HG03457 (cell line): ENCODE results near the gene FXYD4.
"Not testable (repeated sequence)": the region's sequence is repeated elsewhere in the genome, so short reads cannot be mapped to it uniquely, and the experiment has no call there.

Source experiments
- ATAC-seq: cut with Tn5 transposase; IDR thresholded peaks from one replicate; pipeline ENCODE4 v1.9.1; 2021; ENCODE audit warnings: moderate number of reproducible peaks; ENCODE audit not compliant: unreplicated experiment

The FXYD4 gene, protein sequence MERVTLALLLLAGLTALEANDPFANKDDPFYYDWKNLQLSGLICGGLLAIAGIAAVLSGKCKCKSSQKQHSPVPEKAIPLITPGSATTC

DNA sequence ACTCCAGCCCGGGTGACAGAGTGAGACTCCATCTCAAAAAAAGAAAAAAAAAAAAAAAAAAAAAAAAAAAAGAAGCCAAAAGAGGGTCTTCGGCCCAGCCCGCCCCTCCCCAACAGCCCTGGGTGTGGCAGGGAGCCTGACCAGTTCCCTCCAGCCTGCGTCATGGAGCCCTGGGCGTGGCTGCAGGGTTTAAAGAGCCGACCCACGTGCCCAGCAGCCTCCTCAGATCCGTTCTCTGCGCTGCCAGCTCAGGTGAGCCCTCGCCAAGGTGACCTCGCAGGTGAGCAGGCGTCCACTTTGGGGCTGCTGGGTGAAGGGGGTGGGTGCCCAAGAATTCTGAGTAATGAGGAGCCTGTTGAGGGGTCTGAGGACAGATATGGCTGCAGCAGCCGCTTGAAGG is at the start of gene FXYD4:
Gene FXYD4, plus strand, starts transcription at position 219 of the 400 bp plus-strand sequence. CDS start 2,111 bp downstream, outside the sequence.
- no peak for ATAC-seq

DNA sequence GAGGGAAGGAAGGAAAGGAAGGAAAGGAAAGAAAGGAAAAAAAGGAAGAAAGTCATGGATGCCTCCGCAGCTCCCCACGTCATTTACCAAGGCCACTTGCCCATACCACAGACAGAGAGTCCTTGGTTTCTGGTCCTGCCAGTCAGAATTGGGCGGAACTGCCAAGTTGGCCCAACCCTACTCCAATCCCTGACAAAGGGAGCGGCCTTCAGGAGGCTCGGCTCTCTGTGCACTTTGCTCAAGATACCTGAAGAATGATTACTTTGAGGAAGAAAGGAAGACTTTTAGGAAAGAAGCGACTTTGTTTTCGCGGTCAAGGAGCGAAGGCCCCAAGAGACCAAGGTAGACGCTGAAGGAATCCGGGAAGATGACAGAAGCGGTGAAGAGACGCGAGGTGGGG is 49.1 kb upstream of the FXYD4 start:
- ATAC-seq = no peak

DNA sequence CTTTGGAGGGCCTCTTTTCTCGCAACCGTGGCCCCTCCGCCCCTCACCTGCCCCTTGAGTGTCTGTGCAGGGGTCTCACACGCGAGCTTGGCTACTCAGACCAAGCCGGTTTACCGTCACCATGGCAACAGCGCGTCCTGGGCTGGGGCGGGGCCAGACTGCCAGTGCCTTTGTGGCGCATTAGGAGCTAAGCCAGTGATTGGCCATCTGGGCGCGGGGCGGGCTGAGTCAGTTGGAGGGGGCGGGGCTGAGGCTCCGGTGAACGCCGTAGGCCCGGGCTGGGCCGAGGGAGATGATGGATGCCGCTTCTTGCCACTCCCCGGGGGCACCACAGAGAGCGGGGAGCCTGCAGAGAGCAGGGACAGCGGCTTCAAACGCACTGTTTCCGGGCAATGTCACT is 48.7 kb upstream of the FXYD4 start:
- ATAC-seq = peak; percentile 65

DNA sequence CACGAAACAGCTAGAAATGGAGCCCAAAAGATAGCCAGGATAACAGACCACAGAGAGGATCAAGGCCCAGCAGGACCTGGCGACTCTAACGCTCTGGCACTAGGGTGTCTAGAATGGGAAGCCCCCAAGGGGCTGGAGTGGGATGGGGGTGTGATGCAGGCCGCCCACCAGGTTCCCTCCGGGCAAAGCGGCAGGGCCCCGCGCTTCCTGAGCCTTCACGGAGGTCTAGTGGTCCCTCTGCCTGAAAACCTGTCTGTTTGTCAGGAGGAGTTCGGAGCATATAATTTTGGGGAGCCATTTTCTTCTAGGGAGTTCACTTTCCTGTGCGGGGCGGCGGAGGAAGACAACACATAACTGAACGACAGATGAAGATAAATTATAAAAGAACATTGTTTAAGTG is 48.2 kb upstream of the FXYD4 start:
- no peak for ATAC-seq

DNA sequence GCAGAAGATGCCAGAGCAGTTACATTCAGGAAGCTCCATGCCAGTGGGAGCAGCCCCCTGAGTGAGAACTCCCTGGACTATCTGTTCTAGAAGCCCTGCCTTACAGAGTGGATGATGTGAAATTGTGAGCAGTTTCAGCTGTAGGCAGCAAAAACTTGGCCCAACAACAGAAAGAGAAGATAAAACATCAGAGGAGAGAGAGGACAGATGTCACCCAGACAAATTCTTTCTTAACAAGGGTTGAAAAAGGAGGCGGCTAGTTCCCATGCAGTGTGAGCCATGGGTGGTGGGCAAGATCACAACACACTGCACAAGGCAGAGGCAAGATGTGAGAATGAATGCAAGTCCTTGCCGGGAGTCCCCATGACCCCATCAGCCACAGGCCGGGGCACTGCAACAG is 46.6 kb upstream of the FXYD4 start:
- no peak for ATAC-seq

DNA sequence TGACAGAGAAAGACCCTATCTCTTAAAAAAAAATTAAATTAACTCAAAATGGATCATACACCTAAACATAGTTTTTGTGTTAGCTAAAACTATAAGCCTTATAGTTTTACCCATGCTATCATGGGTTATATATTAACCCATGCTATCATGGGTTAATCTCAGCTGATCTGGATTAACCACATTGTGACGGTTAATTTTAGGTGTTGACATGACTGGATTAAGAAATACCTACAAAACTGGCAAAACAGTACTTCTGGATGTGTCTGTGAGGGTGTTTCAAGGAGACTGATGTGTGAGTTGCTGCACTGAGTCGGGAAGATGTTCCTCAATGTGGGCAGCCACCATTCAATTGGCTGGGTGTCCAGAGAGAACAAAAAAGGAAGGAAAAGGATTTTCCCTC is 44.3 kb upstream of the FXYD4 start:
- ATAC-seq = no peak

- no peak for ATAC-seq
These were observed 43.5 kb upstream of the FXYD4 start for GRCh38 chr10:43327986-43328385.

GRCh38 chr10:43328810-43329209 is 42.6 kb upstream of the FXYD4 start:
- not testable (repeated sequence) for ATAC-seq

- ATAC-seq = not testable (repeated sequence)
These were observed 42.1 kb upstream of the FXYD4 start for GRCh38 chr10:43329246-43329885.

- not testable (repeated sequence) for ATAC-seq
These were observed 41.2 kb upstream of the FXYD4 start for GRCh38 chr10:43330049-43330823.

DNA sequence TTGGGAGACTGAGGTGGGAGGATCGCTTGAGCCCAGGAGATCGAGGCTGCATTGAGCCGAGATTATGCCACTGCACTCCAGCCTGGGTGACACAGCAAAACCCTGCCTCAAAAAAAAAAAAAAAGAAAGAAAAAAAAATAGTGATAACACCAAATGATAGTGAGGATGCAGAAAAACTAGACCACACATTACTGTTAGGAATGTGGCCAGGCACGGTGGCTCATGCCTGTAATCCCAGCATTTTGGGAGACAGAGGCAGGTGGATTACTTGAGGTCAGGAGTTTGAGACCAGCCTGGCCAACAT is 40.7 kb upstream of the FXYD4 start:
- ATAC-seq = not testable (repeated sequence)

DNA sequence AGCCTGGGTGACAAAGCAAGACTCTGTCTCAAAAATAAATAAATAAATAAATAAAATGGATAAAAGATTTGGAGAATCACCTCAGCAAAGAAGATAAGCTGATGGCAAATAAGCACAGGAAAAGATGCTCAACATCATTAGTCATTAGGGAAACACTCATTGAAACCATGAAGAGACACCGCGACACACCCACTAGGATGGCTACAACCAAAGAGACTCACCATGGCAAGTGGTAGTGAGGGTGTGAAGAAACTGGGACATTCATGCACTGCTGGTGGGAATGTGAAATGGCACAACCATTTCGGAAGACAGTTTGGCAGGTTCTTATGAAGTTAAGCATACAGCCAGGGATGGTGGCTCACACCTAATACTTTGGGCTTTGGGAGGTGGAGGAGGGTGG is 37.8 kb upstream of the FXYD4 start:
- no peak for ATAC-seq

DNA sequence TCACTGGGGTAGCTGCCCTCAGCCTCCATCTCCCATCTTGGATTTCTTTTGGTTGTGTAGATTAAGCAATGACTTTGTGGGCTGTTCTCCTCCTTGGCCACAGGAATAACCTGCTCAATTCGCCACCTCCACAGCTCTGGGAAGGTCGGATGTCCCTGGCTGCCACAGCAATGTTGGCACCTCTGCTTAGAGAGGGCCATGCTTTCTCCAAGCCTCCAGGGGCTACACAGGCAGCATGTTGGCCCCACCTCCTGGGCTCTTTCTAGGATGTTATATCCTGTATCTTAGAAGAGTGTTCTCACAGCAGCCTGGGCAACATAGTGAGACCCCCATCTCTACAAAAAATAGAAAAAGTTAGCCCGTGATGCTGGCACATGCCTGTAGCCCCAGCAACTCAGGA is 35.4 kb upstream of the FXYD4 start:
- no peak for ATAC-seq

GRCh38 chr10:43336641-43337318 is 34.7 kb upstream of the FXYD4 start:
- no peak for ATAC-seq

DNA sequence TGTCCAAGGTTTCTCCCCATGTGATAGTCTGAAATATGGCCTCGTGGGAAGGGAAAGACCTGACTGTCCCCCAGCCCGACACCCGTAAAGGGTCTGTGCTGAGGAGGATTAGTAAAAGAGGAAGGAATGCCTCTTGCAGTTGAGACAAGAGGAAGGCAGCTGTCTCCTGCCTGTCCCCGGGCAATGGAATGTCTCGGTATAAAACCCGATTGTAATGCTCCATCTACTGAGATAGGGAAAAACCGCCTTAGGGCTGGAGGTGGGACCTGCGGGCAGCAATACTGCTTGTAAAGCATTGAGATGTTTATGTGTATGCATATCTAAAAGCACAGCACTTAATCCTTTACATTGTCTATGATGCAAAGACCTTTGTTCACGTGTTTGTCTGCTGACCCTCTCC is 33.9 kb upstream of the FXYD4 start:
- not testable (repeated sequence) for ATAC-seq

GRCh38 chr10:43338117-43338516 is 33.3 kb upstream of the FXYD4 start:
- no peak for ATAC-seq

DNA sequence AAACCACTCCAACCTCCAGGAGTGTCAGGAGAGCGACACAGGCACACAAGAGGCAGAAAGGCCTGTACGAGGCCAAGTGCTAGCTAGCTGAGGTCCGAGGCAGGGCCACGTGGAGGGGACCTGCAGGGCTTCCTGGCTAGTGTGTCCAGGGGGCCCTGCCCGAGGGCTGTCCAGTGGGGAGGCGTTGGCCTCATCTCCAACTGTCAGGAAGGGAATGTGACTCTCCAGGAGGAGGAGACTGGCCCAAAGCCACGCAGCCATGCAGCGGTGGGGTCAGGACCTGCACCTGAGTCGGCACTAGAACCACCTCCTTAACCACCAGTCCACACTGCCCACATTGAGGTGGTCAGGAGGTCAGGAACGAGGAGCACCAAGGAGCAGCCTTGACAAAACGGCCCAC is 32.3 kb upstream of the FXYD4 start:
- ATAC-seq = no peak

DNA sequence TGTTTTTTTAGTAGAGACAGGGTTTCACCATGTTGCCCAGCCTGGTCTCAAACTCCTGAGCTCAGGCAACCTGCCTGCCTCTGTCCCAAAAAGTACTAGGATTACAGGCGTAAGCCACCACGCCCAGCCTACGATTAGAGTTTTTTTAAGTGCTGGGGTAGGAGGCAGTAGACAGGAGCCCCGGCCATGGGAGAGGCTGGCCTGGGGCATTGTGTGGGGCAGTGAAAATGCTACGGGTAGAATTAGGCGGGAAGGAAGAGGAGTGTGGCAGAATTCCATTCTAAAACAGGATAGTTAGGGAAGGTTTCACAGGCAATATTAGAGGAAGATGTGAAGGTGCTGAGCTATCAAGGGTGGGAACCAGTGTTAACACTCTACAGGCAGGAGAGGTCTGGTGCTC is 31.3 kb upstream of the FXYD4 start:
- ATAC-seq = no peak

DNA sequence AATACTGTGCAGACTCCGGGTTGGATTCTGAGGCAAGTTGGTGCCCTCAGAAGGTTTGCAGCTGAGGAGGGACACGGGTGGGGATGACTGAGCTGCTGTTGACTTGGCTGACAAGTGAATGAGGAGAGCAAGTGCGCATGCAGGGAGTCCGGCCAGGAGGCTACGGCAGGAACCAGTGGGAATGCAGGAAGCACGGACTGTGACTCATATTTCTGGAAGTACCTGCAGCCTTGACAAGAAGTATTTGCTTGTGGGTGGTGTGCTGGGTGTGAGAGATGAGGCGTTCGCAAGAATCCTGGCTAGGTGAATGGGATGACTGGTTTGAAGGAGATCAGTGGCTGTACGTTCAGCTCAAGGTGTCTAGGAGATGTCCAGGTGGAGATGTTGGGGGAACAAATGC is 30.8 kb upstream of the FXYD4 start:
- ATAC-seq = no peak

DNA sequence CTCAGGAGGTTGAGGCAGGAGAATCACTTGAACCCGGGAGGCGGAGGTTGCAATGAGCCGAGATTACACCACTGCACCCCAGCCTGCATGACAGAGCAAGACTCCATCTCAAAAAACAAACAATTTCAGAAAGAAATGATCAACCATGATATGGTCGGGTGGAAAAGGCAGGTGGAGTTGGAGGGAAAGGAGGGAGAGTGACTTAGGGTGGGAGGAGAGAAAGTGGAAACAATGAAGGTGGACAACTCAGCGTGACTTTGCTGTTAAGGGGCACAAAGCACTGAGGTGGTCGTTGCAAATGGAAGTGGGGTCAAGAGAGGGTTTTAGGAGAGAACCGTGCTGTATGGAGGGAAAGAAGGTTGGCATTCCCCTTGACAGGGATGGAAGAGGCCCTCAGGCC is 30.0 kb upstream of the FXYD4 start:
- no peak for ATAC-seq

- ATAC-seq = no peak
These were observed 28.9 kb upstream of the FXYD4 start for GRCh38 chr10:43342279-43343125.
